Stimulated activated memory B cell treated with anti-CD40 and anti-IgM and Interleukin-4, amounts not matched to agents 10 μg/mL and 1 μg/mL and 100 μg/mL, for 72 hours (primary cell): Measurements from ENCODE around the gene PSAPL1.

Experiments used
- ATAC-seq: fragments of 150-1000 bp; cut with Tn5 transposase; 2 replicates; pipeline ENCODE4 v1.10.0; 2021
- H3K27ac Mint-ChIP-seq: one replicate; pipeline ENCODE4 v1.8.0; 2022; ENCODE audit warnings: mild to moderate bottlenecking, mixed read lengths
- H3K27me3 Mint-ChIP-seq: one replicate; pipeline ENCODE4 v1.8.0; 2022; ENCODE audit warnings: mixed read lengths
- H3K36me3 Mint-ChIP-seq: one replicate; pipeline ENCODE4 v1.8.0; 2022; ENCODE audit warnings: mixed read lengths
- H3K4me1 Mint-ChIP-seq: one replicate; pipeline ENCODE4 v1.8.0; 2022; ENCODE audit warnings: mixed read lengths
- H3K4me3 Mint-ChIP-seq: one replicate; pipeline ENCODE4 v1.8.0; 2022; ENCODE audit warnings: mild to moderate bottlenecking, moderate library complexity, mixed read lengths
- H3K9me3 Mint-ChIP-seq: one replicate; pipeline ENCODE4 v1.8.0; 2022; ENCODE audit warnings: mixed read lengths

The PSAPL1 gene

GRCh38 chr4:7392438-7393421, 42.0 kb downstream of the PSAPL1 start:
- Mint-ChIP-seq H3K9me3 (peaks cover 3% of the 10 kb centered on the region), H3K27ac (no peak overlapping the region), H3K36me3 (no peaks in the 10 kb centered on the region), H3K27me3 (peaks cover 17% of the 10 kb centered on the region), H3K4me1 (no peaks in the 10 kb centered on the region), H3K4me3 (no peak overlapping the region)
- no peak for ATAC-seq

DNA sequence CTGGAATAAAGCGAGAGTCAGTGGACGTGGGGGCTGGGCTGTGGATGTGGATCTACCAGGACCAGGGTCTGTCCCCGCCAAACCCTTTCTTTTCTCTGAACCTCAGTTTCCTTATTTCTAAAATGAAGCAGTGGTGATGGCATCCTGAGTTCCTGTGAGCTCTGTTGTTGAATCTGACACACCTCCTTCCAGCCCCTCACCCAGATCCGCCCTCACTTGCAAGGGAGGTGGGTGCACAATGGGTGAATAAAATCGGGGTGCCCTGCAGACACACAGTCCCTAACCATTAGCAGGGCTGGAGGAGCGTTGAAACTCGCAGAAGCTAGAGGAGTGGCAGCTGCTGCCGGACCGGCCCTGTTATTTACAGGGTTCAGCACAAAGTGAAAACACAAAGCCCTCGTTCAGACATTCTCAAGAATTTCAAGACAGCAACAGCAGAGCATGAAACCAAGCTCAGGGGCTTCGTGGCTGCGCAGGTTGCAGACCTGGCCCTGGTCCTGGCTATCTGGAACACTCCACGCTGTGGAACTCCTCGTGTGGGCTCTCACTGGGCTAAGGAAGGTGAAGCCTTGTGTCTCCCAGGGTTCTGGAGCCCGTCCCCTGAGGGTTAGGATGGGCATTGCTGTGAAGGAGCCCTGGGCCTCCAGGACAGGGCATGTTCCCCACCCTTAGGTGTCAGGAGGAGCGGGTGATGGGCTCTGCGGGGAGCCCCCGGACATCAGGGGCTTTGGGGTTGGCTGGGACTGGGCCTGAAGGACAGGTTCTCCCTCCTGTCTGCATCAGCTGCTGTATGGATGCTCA, 42.9 kb downstream of the PSAPL1 start:
- H3K4me1 Mint-ChIP-seq = no peaks in the 10 kb centered on the region
- no peaks in the 10 kb centered on the region for H3K36me3 Mint-ChIP-seq
- peaks cover 17% of the 10 kb centered on the region for H3K27me3 Mint-ChIP-seq
- ATAC-seq = no peak
- no peak overlapping the region for H3K4me3 Mint-ChIP-seq
- H3K27ac Mint-ChIP-seq = no peak overlapping the region
- peaks cover 8% of the 10 kb centered on the region for H3K9me3 Mint-ChIP-seq

DNA sequence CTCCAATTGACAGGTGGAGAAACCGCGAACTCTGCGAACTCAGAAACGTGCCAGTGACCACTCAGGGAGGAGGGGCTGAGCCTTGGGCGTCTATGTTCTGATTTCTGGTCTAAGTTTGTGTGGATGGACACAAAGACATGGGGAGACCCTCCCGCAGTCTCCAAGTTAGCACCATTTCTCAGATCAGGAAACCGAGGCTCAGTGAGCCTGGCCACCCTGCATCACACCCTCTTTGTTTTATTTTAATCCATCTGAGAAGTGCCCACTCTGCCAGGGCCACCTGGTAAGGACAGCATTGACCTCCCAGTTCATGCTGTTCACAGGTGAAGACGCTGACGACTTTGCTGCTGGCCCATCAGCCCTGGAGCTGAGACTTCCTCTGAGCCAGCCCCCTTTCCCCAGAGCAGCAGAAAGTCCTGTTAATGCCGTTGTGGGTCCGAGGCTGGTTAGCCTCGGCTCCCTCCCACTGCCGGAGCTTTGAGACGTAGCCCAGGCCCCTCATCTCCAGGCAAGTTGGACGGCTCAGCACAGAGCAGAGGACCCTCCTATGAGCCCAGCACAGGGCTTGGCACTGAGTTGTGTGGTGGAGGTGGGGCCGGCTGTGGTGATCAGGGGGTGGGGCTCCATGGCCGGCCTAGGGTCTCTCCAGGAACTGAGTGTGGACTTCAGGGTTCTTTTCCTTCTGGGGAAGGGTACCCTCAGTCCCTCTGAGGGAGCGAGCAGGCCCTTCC, 43.7 kb downstream of the PSAPL1 start:
- Mint-ChIP-seq H3K36me3 (no peaks in the 10 kb centered on the region), H3K27ac (no peak overlapping the region), H3K4me3 (no peak overlapping the region), H3K9me3 (peaks cover 13% of the 10 kb centered on the region), H3K4me1 (no peaks in the 10 kb centered on the region), H3K27me3 (peaks cover 17% of the 10 kb centered on the region)
- no peak for ATAC-seq

DNA sequence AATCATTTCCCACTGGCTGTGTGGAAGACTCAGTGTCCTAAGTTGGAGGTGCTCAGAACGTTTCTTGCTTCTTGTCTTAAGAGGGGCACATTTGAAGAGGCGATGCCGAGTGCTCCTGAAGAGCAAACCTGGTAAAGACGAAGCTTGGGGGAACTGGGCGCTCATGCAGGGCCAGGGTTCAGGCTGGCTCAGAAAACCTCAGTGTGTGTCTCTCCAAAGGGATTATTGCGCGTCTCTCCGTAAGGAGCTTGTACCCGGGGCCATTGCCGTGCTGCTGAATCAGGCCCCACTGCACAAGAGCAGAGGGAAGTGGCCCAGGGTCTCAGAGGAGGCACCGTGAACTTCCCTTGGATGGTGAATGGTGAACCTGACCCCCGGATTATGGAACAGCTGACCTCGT, 44.4 kb downstream of the PSAPL1 start:
- Mint-ChIP-seq H3K27me3 (peaks cover 17% of the 10 kb centered on the region), H3K4me1 (no peaks in the 10 kb centered on the region), H3K36me3 (no peaks in the 10 kb centered on the region), H3K4me3 (no peak overlapping the region), H3K27ac (no peak overlapping the region), H3K9me3 (peaks cover 15% of the 10 kb centered on the region)
- no peak for ATAC-seq

DNA sequence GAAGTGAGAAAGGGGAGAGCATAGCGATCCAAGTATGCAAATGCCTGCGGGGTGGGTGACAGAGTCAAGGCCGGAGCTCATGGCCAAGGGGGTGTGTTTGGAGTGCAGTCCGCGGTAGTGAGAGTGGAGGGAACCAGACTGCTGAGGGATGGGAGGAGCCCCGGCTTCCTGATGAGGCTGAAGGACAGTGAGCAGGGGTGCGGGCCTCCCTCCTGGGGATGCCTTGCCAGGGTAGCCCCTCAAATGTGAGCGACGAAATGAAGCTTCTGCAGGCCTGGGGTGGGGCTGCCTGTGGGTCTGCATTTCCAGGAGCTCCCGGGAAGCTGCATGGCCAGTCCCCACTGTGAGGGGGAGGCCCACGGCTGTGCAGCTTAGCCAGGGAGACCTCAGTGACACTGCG, 45.0 kb downstream of the PSAPL1 start:
- peaks cover 17% of the 10 kb centered on the region for H3K27me3 Mint-ChIP-seq
- no peak overlapping the region for H3K4me3 Mint-ChIP-seq
- no peaks in the 10 kb centered on the region for H3K36me3 Mint-ChIP-seq
- H3K9me3 Mint-ChIP-seq = peaks cover 15% of the 10 kb centered on the region
- no peak for ATAC-seq
- H3K4me1 Mint-ChIP-seq = no peaks in the 10 kb centered on the region
- H3K27ac Mint-ChIP-seq = no peak overlapping the region

GRCh38 chr4:7389101-7389701, 45.5 kb downstream of the PSAPL1 start:
- Mint-ChIP-seq H3K9me3 (peaks cover 15% of the 10 kb centered on the region), H3K27ac (no peak overlapping the region), H3K27me3 (peaks cover 17% of the 10 kb centered on the region), H3K36me3 (no peaks in the 10 kb centered on the region), H3K4me3 (no peak overlapping the region), H3K4me1 (no peaks in the 10 kb centered on the region)
- peak; percentile 8 for ATAC-seq

DNA sequence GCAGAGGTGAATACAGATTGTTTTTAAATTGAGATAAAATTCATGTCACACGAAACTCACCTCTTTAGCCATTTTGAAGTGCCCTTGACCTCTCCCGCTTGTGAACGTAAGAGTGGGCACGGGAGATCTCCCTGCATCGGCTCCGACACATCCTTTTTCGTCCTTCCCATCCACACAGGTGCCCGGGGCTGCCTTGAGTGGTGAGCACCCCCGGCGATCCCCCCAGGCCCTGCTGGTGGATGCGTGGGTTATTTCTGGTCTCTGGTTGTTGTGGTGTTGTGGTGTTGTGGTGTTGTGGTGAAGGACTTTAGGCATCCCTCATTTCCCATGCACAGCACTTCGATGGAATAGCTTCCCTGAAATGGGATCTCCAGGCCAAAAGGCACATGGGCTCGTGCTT, 46.1 kb downstream of the PSAPL1 start:
- Mint-ChIP-seq H3K9me3 (peaks cover 15% of the 10 kb centered on the region), H3K4me3 (no peak overlapping the region), H3K27me3 (peaks cover 17% of the 10 kb centered on the region), H3K4me1 (no peaks in the 10 kb centered on the region), H3K27ac (no peak overlapping the region), H3K36me3 (no peaks in the 10 kb centered on the region)
- no peak for ATAC-seq

DNA sequence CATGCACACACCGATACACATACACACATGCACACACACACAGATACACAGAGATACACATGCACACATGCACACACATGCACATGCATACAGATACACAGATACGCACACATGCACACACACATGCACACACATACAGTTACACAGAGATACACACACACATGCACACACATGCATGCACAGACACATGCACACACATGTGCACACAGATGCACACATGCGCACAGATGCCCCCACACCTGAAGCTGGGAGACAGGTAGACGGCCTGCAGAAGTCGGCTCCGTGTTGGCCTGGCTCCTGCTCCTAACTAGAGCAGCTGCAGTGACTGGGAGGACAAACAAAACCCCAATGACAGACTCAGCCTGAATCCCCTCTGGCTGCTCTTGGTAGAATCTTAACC, 46.8 kb downstream of the PSAPL1 start:
- H3K4me1 Mint-ChIP-seq = no peaks in the 10 kb centered on the region
- no peak overlapping the region for H3K27ac Mint-ChIP-seq
- no peaks in the 10 kb centered on the region for H3K36me3 Mint-ChIP-seq
- ATAC-seq = no peak
- peaks cover 15% of the 10 kb centered on the region for H3K9me3 Mint-ChIP-seq
- peaks cover 13% of the 10 kb centered on the region for H3K27me3 Mint-ChIP-seq
- H3K4me3 Mint-ChIP-seq = no peak overlapping the region

DNA sequence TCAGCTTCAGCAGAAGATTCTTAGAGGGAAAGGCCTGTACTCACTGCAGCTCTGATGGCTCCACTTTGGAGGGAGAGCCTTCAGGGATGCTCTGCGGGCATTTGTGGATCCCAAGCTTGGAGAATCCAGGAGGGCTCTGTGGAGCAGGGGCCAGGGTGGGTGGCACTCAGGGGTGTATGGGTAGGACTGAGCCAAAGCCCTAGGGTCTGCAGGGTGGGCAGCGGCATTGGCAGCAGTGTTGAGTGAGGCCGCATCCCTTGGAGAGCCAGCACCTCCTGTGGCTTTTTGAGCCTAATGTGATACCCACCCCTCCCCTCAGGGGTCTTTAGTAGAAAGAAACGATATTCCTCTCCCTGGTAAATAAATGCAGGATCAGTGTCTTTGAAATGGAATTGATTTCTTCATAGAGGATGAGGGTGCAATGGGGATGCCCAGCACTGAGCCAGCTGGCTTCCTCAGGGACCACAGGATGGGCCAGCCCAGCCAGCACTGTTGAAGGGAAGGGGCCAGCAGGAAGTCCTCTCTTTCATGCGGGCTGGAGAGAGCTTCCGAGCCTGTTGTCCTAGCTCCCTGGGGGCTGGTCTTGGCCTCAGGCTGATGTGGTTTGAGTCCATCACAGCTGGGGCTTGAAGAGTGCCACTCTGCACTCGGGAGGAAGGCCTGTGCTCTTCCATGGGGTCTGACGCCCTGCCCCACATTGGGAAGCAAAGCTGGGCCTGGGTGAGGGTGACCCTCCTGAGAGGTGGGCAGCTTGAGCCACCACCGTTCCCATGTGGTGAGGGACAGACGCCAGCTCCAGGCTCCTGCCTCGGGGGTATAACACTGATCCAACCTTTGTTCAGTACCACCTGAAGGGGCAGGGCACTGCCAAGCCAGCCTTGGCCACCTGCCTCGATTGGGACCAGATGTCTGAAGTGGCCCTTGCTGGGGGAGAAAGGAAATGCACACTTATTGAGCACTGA, 49.5 kb downstream of the PSAPL1 start:
- Mint-ChIP-seq H3K9me3 (peaks cover 15% of the 10 kb centered on the region), H3K4me1 (no peaks in the 10 kb centered on the region), H3K4me3 (no peak overlapping the region), H3K36me3 (no peaks in the 10 kb centered on the region), H3K27ac (no peak overlapping the region), H3K27me3 (peaks cover 13% of the 10 kb centered on the region)
- no peak for ATAC-seq

- Mint-ChIP-seq H3K36me3 (no peaks in the 10 kb centered on the region), H3K4me3 (no peak overlapping the region), H3K27ac (no peak overlapping the region), H3K4me1 (no peaks in the 10 kb centered on the region), H3K9me3 (peaks cover 15% of the 10 kb centered on the region), H3K27me3 (peaks cover 17% of the 10 kb centered on the region)
- ATAC-seq = no peak
Measured at GRCh38 chr4:7384003-7384928, 50.5 kb downstream of the PSAPL1 start.

DNA sequence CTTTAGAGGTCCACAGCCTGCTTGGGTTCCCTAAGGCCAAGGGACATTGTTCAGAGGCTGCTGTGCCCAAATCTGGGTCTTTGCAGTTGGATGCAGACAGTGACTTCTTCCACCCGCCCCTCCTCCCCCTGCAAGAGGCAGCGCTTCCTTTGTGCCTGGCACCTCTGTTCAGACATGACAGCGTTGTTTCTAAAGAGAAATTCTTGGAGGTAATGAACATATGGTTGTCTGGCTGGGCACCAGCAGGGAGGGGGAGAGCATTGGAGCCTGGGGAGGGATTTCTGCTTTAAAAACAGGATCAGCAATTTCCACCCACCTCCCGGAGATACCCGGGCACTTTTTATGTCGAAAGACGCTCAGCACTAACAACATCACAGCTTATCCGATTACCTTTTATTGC, 51.5 kb downstream of the PSAPL1 start:
- H3K27me3 Mint-ChIP-seq = peaks cover 26% of the 10 kb centered on the region
- H3K4me1 Mint-ChIP-seq = no peaks in the 10 kb centered on the region
- ATAC-seq = no peak

DNA sequence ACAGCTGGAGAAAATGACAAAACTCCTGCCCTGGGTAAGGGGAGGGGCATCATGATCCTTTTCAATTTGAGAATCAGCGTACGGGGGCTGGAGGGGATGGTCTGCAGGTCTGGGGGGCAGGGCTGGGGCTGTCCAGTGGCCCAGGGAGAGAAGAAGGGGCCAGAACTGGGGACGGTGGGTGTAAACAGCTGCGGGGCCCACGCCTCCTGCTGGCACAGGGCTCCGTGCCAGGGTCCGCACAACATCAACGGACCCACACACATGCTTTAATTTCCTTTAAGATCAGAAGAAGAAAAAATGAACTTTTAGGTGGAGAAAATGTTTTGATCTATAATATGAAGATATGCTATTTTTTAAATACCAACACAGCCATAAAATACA, 52.1 kb downstream of the PSAPL1 start:
- Mint-ChIP-seq H3K4me1 (no peaks in the 10 kb centered on the region), H3K27ac (no peak overlapping the region), H3K9me3 (peaks cover 20% of the 10 kb centered on the region), H3K27me3 (peaks cover 32% of the 10 kb centered on the region), H3K36me3 (no peaks in the 10 kb centered on the region), H3K4me3 (no peak overlapping the region)
- ATAC-seq = no peak

More for the DNA sequence above, 51.5 kb downstream of the PSAPL1 start:
- Mint-ChIP-seq H3K27ac (no peak overlapping the region), H3K4me3 (no peak overlapping the region), H3K36me3 (no peaks in the 10 kb centered on the region), H3K9me3 (peaks cover 19% of the 10 kb centered on the region)

GRCh38 chr4:7381890-7382633, 52.7 kb downstream of the PSAPL1 start:
- Mint-ChIP-seq H3K9me3 (peaks cover 18% of the 10 kb centered on the region), H3K27ac (no peak overlapping the region), H3K4me1 (no peaks in the 10 kb centered on the region), H3K27me3 (peaks cover 38% of the 10 kb centered on the region), H3K4me3 (no peak overlapping the region), H3K36me3 (no peaks in the 10 kb centered on the region)
- no peak for ATAC-seq
